IMR-90 (cell line): Measurements from ENCODE around the gene SPINDOC. TPM values are rescaled to one million over a fixed set of nuclear protein-coding genes. Genes with fewer than 3 reads are reported as not detected.

ENCODE experiments used
- ATAC-seq: fragments of 200-7000 bp; cut with Tn5 transposase; 2 replicates; pipeline ENCODE4 v1.9.1; 2020; ENCODE audit warnings: low read depth, mild to moderate bottlenecking, moderate library complexity
- BruUV-seq: library from RNA; stranded (reverse); fragments of 400-500 nt; replicated peaks from 2 replicates; lab custom pipeline; 2021; lab: Mats Ljungman, UMichigan
- CTCF ChIA-PET: fragments of 300-600 bp; formaldehyde crosslinking; extraction: SDS; loops from one replicate; lab custom pipeline; 2021; ENCODE audit warnings: antibody characterized with exemption; lab: Yijun Ruan, JAX
- POLR2A ChIA-PET: fragments of 300-600 bp; sonication (Branson Sonifier 250); formaldehyde crosslinking; loops from one replicate; lab custom pipeline; 2022; ENCODE audit warnings: antibody characterized with exemption; ENCODE audit not compliant: unreplicated experiment; lab: Charles Lee
- DNase-seq: peaks from one replicate; pipeline ENCODE4 v3.0.0; 2013
- H2AFZ ChIP-seq: replicated peaks from 2 replicates; pipeline ENCODE3; 2013; ENCODE audit warnings: low read length, mild to moderate bottlenecking; ENCODE audit not compliant: poor library complexity
- H2AK5ac ChIP-seq: 2 replicates; pipeline ENCODE4 v1.6.1; 2013; ENCODE audit warnings: low read depth, low read length, inconsistent platforms
- H2AK9ac ChIP-seq: replicated peaks from 2 replicates; pipeline ENCODE3; 2013; ENCODE audit warnings: mild to moderate bottlenecking, low read depth, low read length, moderate library complexity; ENCODE audit not compliant: poor library complexity
- H2BK120ac ChIP-seq: 2 replicates; pipeline ENCODE4 v1.6.1; 2013; ENCODE audit warnings: low read depth, low read length, inconsistent platforms
- H2BK15ac ChIP-seq: 3 replicates; pipeline ENCODE4 v1.6.1; 2013; ENCODE audit warnings: low read depth, low read length, inconsistent platforms
- H2BK20ac ChIP-seq: 2 replicates; pipeline ENCODE4 v1.6.1; 2013; ENCODE audit warnings: low read depth, mild to moderate bottlenecking, inconsistent platforms, low read length, moderate library complexity
- H2BK5ac ChIP-seq: 2 replicates; pipeline ENCODE4 v1.6.1; 2013; ENCODE audit warnings: mild to moderate bottlenecking, low read depth, low read length, inconsistent platforms; ENCODE audit not compliant: poor library complexity, severe bottlenecking
- H3K14ac ChIP-seq: replicated peaks from 2 replicates; pipeline ENCODE4 v1.6.1; 2013; ENCODE audit warnings: low read depth, low read length, inconsistent platforms
- H3K18ac ChIP-seq: 2 replicates; pipeline ENCODE4 v1.6.1; 2013; ENCODE audit warnings: low read depth, low read length, control low read depth
- H3K23ac ChIP-seq: 2 replicates; pipeline ENCODE4 v1.6.1; 2013; ENCODE audit warnings: low read depth, low read length, inconsistent platforms
- H3K27ac ChIP-seq: 2 replicates; pipeline ENCODE4 v1.5.1; 2013; ENCODE audit warnings: mild to moderate bottlenecking, control low read depth, low read length; ENCODE audit not compliant: insufficient read depth
- H3K27me3 ChIP-seq: 2 replicates; pipeline ENCODE4 v1.6.1; 2013; ENCODE audit warnings: low read length; ENCODE audit not compliant: control insufficient read depth, insufficient read depth
- H3K36me3 ChIP-seq: 2 replicates; pipeline ENCODE4 v1.6.1; 2013; ENCODE audit warnings: low read length, mixed read lengths; ENCODE audit not compliant: control insufficient read depth, insufficient read depth
- H3K4ac ChIP-seq: 2 replicates; pipeline ENCODE4 v1.6.1; 2013; ENCODE audit warnings: low read depth, low read length, inconsistent platforms
- H3K4me1 ChIP-seq: 2 replicates; pipeline ENCODE4 v1.6.1; 2013; ENCODE audit warnings: low read length, mixed read lengths; ENCODE audit not compliant: control insufficient read depth, insufficient read depth
- H3K4me2 ChIP-seq: 2 replicates; pipeline ENCODE4 v1.6.1; 2013; ENCODE audit warnings: low read depth, mild to moderate bottlenecking, control low read depth, low read length, moderate library complexity
- H3K4me3 ChIP-seq: 2 replicates; pipeline ENCODE4 v1.5.1; 2013; ENCODE audit warnings: low read depth, mild to moderate bottlenecking, control low read depth, low read length, moderate library complexity; ENCODE audit not compliant: insufficient read depth
- H3K56ac ChIP-seq: 2 replicates; pipeline ENCODE4 v1.6.1; 2013; ENCODE audit warnings: low read length, inconsistent platforms; ENCODE audit not compliant: insufficient read depth; ENCODE audit errors: extremely low read depth
- H3K79me1 ChIP-seq, 2 experiments: 2 replicates each; pipeline ENCODE4 v1.6.1; 2013; ENCODE audit warnings: low read length in 2 of 2, inconsistent platforms in 1 of 2, low read depth in 1 of 2
- H3K9ac ChIP-seq: 2 replicates; pipeline ENCODE4 v1.6.1; 2013; ENCODE audit warnings: low read depth, low read length, control low read depth
- H3K9me1 ChIP-seq: 2 replicates; pipeline ENCODE4 v1.6.1; 2013; ENCODE audit warnings: low read length, inconsistent platforms; ENCODE audit not compliant: insufficient read depth
- H3K9me3 ChIP-seq: 2 replicates; pipeline ENCODE4 v1.6.1; 2013; ENCODE audit warnings: low read length; ENCODE audit not compliant: control insufficient read depth, insufficient read depth
- H4K20me1 ChIP-seq: 2 replicates; pipeline ENCODE4 v1.6.1; 2013; ENCODE audit warnings: low read length, inconsistent platforms; ENCODE audit not compliant: insufficient read depth
- H4K5ac ChIP-seq: 2 replicates; pipeline ENCODE4 v1.6.1; 2013; ENCODE audit warnings: mild to moderate bottlenecking, low read depth, low read length, control low read depth
- H4K8ac ChIP-seq, 2 experiments: 2 replicates each; pipeline ENCODE4 v1.6.1; 2013; ENCODE audit warnings: low read depth in 2 of 2, low read length in 2 of 2, control low read depth in 1 of 2, inconsistent platforms in 1 of 2
- H4K91ac ChIP-seq: 2 replicates; pipeline ENCODE4 v1.6.1; 2013; ENCODE audit warnings: low read depth, low read length, inconsistent platforms; ENCODE audit not compliant: insufficient read depth
- BHLHE40 ChIP-seq: fragments of 150-350 bp; IDR thresholded peaks from 2 replicates; pipeline ENCODE4 v1.6.1; 2016; ENCODE audit warnings: mild to moderate bottlenecking, low read depth, low read length
- CEBPB ChIP-seq: IDR thresholded peaks from 2 replicates; pipeline ENCODE4 v1.6.1; 2012; ENCODE audit warnings: low read depth, low read length, improper control_type of control experiment
- CHD1 ChIP-seq: IDR thresholded peaks from 2 replicates; pipeline ENCODE4 v1.6.1; 2012; ENCODE audit warnings: low read depth, low read length, improper control_type of control experiment
- FOS ChIP-seq: fragments of 150-350 bp; IDR thresholded peaks from 2 replicates; pipeline ENCODE4 v1.6.1; 2016; ENCODE audit warnings: low read depth, low read length
- MAFK ChIP-seq: IDR thresholded peaks from 2 replicates; pipeline ENCODE4 v1.6.1; 2012; ENCODE audit warnings: low read depth, low read length, improper control_type of control experiment
- MAZ ChIP-seq: IDR thresholded peaks from 2 replicates; pipeline ENCODE4 v1.6.1; 2012; ENCODE audit warnings: low read depth, mild to moderate bottlenecking, low read length, improper control_type of control experiment, moderate library complexity, borderline replicate concordance
- POLR2A ChIP-seq: IDR thresholded peaks from 2 replicates; pipeline ENCODE4 v1.6.1; 2012; ENCODE audit warnings: mild to moderate bottlenecking, low read depth, low read length
- RAD21 ChIP-seq: IDR thresholded peaks from 2 replicates; pipeline ENCODE4 v1.6.1; 2012; ENCODE audit warnings: low read length, improper control_type of control experiment
- RCOR1 ChIP-seq: IDR thresholded peaks from 2 replicates; pipeline ENCODE4 v1.6.1; 2012; ENCODE audit warnings: mild to moderate bottlenecking, low read length, improper control_type of control experiment; ENCODE audit not compliant: insufficient replicate concordance
- RFX5 ChIP-seq: IDR thresholded peaks from 2 replicates; pipeline ENCODE4 v1.8.0; 2012; ENCODE audit warnings: low read depth, mild to moderate bottlenecking, low read length, moderate library complexity
- SMC3 ChIP-seq: fragments of 150-350 bp; IDR thresholded peaks from 2 replicates; pipeline ENCODE4 v1.6.1; 2016; ENCODE audit warnings: low read depth, mild to moderate bottlenecking, antibody characterized with exemption, low read length, moderate library complexity
- WGBS, 2 experiments: methylation state at CpG; one replicate each; pipeline versions ENCODE4 v1.1.5 to v1.1.7; 2013; ENCODE audit warnings: missing lambda C conversion rate in 2 of 2; ENCODE audit not compliant: insufficient read length in 1 of 2; ENCODE audit errors: extremely low coverage in 2 of 2; 5-methylcytosine and 5-hydroxymethylcytosine counted together
- dilution Hi-C: fragments of 300-500 bp; cut with HindIII; formaldehyde crosslinking; loops from one replicate; pipeline ENCODE4 v1.14.3; 2018; ENCODE audit warnings: low sequenced_read_pairs; ENCODE audit not compliant: unreplicated experiment
- in situ Hi-C: fragments of 300-500 bp; cut with MboI; formaldehyde crosslinking; loops from 3 replicates; pipeline ENCODE4 v1.14.3; 2019; ENCODE audit warnings: low sequenced_read_pairs, inconsistent platforms, mixed read lengths
- intact Hi-C: fragments of 100-400 bp; cut with micrococcal nuclease; formaldehyde crosslinking; loops from 2 replicates; pipeline ENCODE4 v1.10.0; 2022
- polyA plus RNA-seq, 3 experiments: library from polyadenylated mRNA; depleted of rRNA; stranded (reverse); fragments of >200 nt; gene quantifications; 2 replicates each; pipeline ENCODE4 v1.2.3, GENCODE V29; 2012; ENCODE audit warnings: low replicate concordance in 1 of 3
- total RNA-seq: library from RNA; depleted of rRNA; stranded (reverse); fragments of >200 nt; gene quantifications from 2 replicates; pipeline ENCODE4 v1.2.3, GENCODE V29; 2012
- TF ChIP-seq, protein P1 (sequence below): fragments of 150-350 bp; IDR thresholded peaks from 2 replicates; pipeline ENCODE4 v1.6.1; 2017; ENCODE audit warnings: mild to moderate bottlenecking, antibody characterized with exemption, low read length, low read depth
- TF ChIP-seq, protein P2 (sequence below): fragments of 150-350 bp; IDR thresholded peaks from 2 replicates; pipeline ENCODE4 v1.6.1; 2016; ENCODE audit warnings: low read depth, mild to moderate bottlenecking, low read length, moderate library complexity, borderline replicate concordance

SPINDOC gene
- total and polyA plus RNA-seq, 2 of the 4 experiments (the other 2 are of a cell fraction), result 10.0 to 29.9 TPM

DNA sequence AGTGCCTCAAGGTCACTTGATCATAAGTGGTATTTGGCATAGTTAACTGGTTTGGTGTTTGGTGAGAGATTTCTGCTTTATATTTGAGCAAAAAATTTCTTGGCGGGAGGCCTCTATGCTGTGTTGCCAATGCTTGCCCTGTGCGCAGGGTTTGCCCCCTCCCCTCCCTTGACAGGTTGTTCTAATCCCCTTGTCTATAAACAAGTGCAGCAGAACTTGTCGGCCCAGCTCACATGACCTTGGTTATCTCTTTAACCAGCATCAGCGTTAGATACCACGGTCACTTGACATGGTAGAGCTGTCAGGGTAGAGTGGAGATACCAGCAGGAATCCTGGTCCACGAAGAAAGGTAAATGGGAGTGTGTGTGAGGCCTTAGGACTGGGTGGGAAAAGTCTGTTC lies 61.3 kb downstream of the SPINDOC start:
- in situ Hi-C loops (no loop called here), intact Hi-C loops (no loop called here), dilution Hi-C loops (no loop called here)
- Histone ChIP-seq H3K23ac (no peak overlapping the region), H2BK120ac (no peak overlapping the region), H4K20me1 (peaks cover 91% of the 10 kb centered on the region), H3K27me3 (no peaks in the 10 kb centered on the region), H3K4ac (no peak overlapping the region), H3K14ac (no peak overlapping the region), H3K79me1 (peaks cover 45 to 90% of the 10 kb centered on the region in 2 experiments), H2AFZ (no peak overlapping the region), H3K4me1 (peaks cover 19% of the 10 kb centered on the region), H3K9ac (no peak overlapping the region), H3K9me3 (no peaks in the 10 kb centered on the region), H2BK15ac (no peak overlapping the region), H2BK5ac (no peak overlapping the region), H4K91ac (no peak overlapping the region), H3K18ac (no peak overlapping the region), H2BK20ac (no peak overlapping the region), H4K5ac (no peak overlapping the region), H2AK9ac (no peak overlapping the region), H3K4me2 (no peak overlapping the region), H3K27ac (no peak overlapping the region), H4K8ac (no peak overlapping the region), H3K36me3 (peaks cover 4% of the 10 kb centered on the region; the same call in 1 of the 2 replicates), H3K9me1 (peaks cover 34% of the 10 kb centered on the region), H3K56ac (no peak overlapping the region), H3K4me3 (no peak overlapping the region), H2AK5ac (no peak overlapping the region)
- no TSS peak for BruUV-seq
- ChIA-PET CTCF (no interaction called here), POLR2A (no interaction called here)
- TF ChIP-seq POLR2A (no peak), CEBPB (no peak), RCOR1 (no peak), RFX5 (no peak), CHD1 (no peak), FOS (no peak), BHLHE40 (no peak), MAZ (no peak), RAD21 (no peak), SMC3 (no peak), MAFK (no peak)
- TF ChIP-seq, protein P1, sequence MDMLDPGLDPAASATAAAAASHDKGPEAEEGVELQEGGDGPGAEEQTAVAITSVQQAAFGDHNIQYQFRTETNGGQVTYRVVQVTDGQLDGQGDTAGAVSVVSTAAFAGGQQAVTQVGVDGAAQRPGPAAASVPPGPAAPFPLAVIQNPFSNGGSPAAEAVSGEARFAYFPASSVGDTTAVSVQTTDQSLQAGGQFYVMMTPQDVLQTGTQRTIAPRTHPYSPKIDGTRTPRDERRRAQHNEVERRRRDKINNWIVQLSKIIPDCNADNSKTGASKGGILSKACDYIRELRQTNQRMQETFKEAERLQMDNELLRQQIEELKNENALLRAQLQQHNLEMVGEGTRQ, result no peak
- TF ChIP-seq, protein P2, sequence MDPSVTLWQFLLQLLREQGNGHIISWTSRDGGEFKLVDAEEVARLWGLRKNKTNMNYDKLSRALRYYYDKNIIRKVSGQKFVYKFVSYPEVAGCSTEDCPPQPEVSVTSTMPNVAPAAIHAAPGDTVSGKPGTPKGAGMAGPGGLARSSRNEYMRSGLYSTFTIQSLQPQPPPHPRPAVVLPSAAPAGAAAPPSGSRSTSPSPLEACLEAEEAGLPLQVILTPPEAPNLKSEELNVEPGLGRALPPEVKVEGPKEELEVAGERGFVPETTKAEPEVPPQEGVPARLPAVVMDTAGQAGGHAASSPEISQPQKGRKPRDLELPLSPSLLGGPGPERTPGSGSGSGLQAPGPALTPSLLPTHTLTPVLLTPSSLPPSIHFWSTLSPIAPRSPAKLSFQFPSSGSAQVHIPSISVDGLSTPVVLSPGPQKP, result no peak
- ATAC-seq (no peak), DNase-seq (no peak)
- 40% methylated on average over 2 of the region's 6 CpGs; no CpG with 5 or more reads in 1 of the 2 experiments for WGBS, 2 experiments
